NB4 (cell line): ENCODE measurements around the gene RBM17.

ENCODE experiments used
- POLR2A ChIP-seq: IDR thresholded peaks from 2 replicates; pipeline ENCODE4 v1.6.1; 2011; ENCODE audit warnings: mild to moderate bottlenecking; ENCODE audit not compliant: insufficient read length; ENCODE audit errors: extremely low read depth
- TF ChIP-seq, protein P1 (sequence below): IDR thresholded peaks from one replicate; pipeline ENCODE4 v1.5.1; 2012; ENCODE audit warnings: low read depth, low read length

DNA sequence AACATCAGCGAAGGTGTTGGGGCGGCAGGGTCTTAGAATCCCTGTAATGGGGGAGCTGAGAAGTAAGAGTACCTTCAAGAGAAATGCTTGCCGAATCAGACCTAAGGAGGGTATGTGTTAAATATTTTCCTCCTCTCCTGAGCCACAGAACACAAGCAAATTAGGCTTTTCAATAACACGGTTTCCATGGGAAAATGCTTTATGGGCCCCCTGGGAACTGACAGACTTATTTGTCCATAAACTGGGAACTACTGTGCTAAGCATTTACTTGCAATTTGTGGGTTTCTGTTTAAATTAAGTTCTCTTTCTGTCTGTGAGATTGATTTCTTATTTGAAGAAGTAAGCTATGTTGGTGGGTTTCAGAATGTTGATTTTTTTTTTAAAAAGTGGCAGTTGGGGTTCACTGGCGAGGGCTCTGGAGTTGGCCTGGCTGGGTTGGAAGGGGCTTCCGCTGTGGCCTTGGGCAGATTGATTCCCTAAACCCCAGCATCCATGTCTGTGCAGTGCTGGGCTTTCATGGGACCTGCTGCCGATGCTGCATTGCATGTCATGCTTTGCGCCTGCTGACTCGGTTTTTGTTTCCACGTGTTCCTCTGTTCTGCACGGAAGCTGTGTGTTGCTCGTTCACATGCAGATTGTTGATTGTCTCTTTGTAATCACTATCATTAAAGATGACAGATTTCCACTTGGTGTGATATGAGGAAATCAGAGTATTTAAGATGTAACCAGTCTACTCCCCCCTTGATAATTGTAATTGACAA lies 7.2 kb downstream of the RBM17 start:
- TF ChIP-seq, protein P1, sequence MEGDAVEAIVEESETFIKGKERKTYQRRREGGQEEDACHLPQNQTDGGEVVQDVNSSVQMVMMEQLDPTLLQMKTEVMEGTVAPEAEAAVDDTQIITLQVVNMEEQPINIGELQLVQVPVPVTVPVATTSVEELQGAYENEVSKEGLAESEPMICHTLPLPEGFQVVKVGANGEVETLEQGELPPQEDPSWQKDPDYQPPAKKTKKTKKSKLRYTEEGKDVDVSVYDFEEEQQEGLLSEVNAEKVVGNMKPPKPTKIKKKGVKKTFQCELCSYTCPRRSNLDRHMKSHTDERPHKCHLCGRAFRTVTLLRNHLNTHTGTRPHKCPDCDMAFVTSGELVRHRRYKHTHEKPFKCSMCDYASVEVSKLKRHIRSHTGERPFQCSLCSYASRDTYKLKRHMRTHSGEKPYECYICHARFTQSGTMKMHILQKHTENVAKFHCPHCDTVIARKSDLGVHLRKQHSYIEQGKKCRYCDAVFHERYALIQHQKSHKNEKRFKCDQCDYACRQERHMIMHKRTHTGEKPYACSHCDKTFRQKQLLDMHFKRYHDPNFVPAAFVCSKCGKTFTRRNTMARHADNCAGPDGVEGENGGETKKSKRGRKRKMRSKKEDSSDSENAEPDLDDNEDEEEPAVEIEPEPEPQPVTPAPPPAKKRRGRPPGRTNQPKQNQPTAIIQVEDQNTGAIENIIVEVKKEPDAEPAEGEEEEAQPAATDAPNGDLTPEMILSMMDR = no peak
- TF ChIP-seq POLR2A = no peak
